Calu3 (cell line): Measurements from ENCODE around the gene LAMC3. TPM values are rescaled to one million over a fixed set of nuclear protein-coding genes. Genes with fewer than 3 reads are reported as not detected.

Experiments
- BruUV-seq: library from RNA; stranded (reverse); fragments of 400-500 nt; replicated peaks from 2 replicates; lab custom pipeline; 2021; lab: Mats Ljungman, UMichigan
- CTCF ChIA-PET: fragments of 300-600 bp; sonication (Branson Sonifier 250); formaldehyde crosslinking; loops from one replicate; lab custom pipeline; 2022; ENCODE audit warnings: antibody characterized with exemption; lab: Charles Lee
- DNase-seq: peaks from one replicate; pipeline ENCODE4 v3.0.0; 2022
- H3K27ac Mint-ChIP-seq: one replicate; pipeline ENCODE4 v1.8.0; 2022; ENCODE audit warnings: mixed read lengths; ENCODE audit not compliant: unreplicated experiment
- H3K27me3 Mint-ChIP-seq: one replicate; pipeline ENCODE4 v1.8.0; 2022; ENCODE audit warnings: mixed read lengths; ENCODE audit not compliant: unreplicated experiment
- H3K36me3 Mint-ChIP-seq: one replicate; pipeline ENCODE4 v1.8.0; 2022; ENCODE audit warnings: mild to moderate bottlenecking, moderate library complexity, mixed read lengths; ENCODE audit not compliant: insufficient read depth, unreplicated experiment
- H3K4me1 Mint-ChIP-seq: one replicate; pipeline ENCODE4 v1.8.0; 2022; ENCODE audit warnings: mild to moderate bottlenecking, low read depth, mixed read lengths; ENCODE audit not compliant: unreplicated experiment
- H3K4me3 Mint-ChIP-seq: one replicate; pipeline ENCODE4 v1.8.0; 2022; ENCODE audit warnings: mild to moderate bottlenecking, low read depth, moderate library complexity, mixed read lengths; ENCODE audit not compliant: unreplicated experiment
- H3K9me3 Mint-ChIP-seq: one replicate; pipeline ENCODE4 v1.8.0; 2022; ENCODE audit warnings: low read depth, mixed read lengths; ENCODE audit not compliant: unreplicated experiment
- intact Hi-C: fragments of 100-400 bp; cut with micrococcal nuclease; formaldehyde crosslinking; loops from one replicate; pipeline ENCODE4 v1.10.0; 2022; ENCODE audit not compliant: unreplicated experiment
- total RNA-seq: library from RNA; stranded (reverse); gene quantifications from 2 replicates; pipeline ENCODE4 v1.2.3, GENCODE V29; 2022
- TF ChIP-seq, protein P1 (sequence below): fragments of 200-600 bp; IDR thresholded peaks from one replicate; pipeline ENCODE4 v1.8.0; 2022; ENCODE audit warnings: antibody characterized with exemption; ENCODE audit not compliant: unreplicated experiment

The LAMC3 gene
- total RNA-seq, 1 experiment from 2014 or later: not detected

DNA sequence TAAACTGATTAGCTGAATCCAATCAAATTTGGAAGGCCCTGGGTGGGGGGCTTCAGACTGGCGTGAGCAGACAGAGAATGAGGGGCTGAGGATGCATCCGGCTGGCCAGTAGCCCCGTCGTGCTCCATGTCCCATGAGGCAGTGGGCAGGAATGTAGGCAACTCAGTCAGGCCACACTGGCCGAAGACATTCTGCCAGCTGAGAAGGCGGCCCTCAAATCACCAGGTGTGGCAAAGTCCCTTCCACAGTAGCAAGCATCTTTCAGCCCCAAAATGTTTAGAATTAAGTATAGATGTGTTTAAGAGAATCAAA is 25.7 kb upstream of the LAMC3 start:
- Mint-ChIP-seq H3K4me3 (no peak overlapping the region), H3K27ac (no peak overlapping the region), H3K27me3 (peaks cover 88% of the 10 kb centered on the region), H3K4me1 (no peaks in the 10 kb centered on the region), H3K9me3 (no peaks in the 10 kb centered on the region), H3K36me3 (no peaks in the 10 kb centered on the region)
- TF ChIP-seq, protein P1, sequence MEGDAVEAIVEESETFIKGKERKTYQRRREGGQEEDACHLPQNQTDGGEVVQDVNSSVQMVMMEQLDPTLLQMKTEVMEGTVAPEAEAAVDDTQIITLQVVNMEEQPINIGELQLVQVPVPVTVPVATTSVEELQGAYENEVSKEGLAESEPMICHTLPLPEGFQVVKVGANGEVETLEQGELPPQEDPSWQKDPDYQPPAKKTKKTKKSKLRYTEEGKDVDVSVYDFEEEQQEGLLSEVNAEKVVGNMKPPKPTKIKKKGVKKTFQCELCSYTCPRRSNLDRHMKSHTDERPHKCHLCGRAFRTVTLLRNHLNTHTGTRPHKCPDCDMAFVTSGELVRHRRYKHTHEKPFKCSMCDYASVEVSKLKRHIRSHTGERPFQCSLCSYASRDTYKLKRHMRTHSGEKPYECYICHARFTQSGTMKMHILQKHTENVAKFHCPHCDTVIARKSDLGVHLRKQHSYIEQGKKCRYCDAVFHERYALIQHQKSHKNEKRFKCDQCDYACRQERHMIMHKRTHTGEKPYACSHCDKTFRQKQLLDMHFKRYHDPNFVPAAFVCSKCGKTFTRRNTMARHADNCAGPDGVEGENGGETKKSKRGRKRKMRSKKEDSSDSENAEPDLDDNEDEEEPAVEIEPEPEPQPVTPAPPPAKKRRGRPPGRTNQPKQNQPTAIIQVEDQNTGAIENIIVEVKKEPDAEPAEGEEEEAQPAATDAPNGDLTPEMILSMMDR: no peak
- intact Hi-C loops: no loop called here
- DNase-seq: no peak
- no TSS peak for BruUV-seq
- CTCF ChIA-PET: no interaction called here

DNA sequence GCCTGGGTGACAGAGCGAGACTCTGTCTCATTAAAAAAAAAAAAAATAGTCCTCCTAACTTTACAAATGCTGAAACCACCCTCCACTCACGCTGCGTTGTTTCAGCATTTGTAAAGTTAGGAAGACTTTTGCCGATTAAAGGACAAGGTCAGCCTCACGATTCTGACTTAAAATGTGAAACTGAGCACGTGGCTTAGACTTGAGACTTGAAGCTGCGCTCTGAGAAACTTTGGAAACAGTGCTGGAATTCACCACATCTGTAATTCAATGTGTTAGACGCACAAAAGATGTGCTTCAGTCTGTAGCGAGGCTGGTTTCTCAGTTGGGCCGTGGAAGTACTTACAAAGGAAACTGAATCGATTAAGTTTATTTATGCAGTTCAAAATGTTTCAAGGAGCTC is 25.0 kb upstream of the LAMC3 start:
- Mint-ChIP-seq H3K4me1 (no peaks in the 10 kb centered on the region), H3K9me3 (no peaks in the 10 kb centered on the region), H3K36me3 (no peaks in the 10 kb centered on the region), H3K27ac (no peak overlapping the region), H3K27me3 (peaks cover 95% of the 10 kb centered on the region), H3K4me3 (no peak overlapping the region)
- intact Hi-C loops: no loop called here
- no TSS peak for BruUV-seq
- DNase-seq: no peak
- TF ChIP-seq, protein P1: no peak
- CTCF ChIA-PET: no interaction called here

- Mint-ChIP-seq H3K27me3 (peaks cover 98% of the 10 kb centered on the region), H3K4me1 (no peaks in the 10 kb centered on the region), H3K9me3 (no peaks in the 10 kb centered on the region), H3K36me3 (no peaks in the 10 kb centered on the region), H3K27ac (no peak overlapping the region), H3K4me3 (no peak overlapping the region)
- BruUV-seq: no TSS peak
- CTCF ChIA-PET: interaction anchor here (0.6 kb wide), 1 partner anchor 93 kb away, joined by 3 read pairs; no protein-coding TSS in a partner anchor
- TF ChIP-seq, protein P1: no peak
- no peak for DNase-seq
- intact Hi-C loops: no loop called here
Measured at GRCh38 chr9:130984521-130984920, 24.5 kb upstream of the LAMC3 start.

DNA sequence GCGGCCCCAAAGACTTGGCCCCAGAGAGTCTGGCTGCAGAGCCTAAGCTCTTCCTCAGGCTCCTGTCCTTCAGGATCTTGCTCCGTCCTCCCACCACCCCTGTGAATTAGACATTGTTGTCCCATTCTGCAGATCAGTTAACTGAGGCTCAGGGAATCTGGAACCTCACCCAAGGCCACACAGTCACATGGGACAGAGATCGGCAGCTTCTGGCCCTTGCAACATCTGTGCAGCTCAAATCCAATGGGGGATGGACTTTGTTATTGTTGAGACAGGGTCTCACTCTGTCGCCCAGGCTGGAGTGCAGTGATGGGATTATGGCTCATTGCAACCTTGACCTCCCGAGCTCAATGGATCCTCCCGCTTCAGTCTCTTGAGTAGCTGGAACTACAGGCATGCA is 23.9 kb upstream of the LAMC3 start:
- no TSS peak for BruUV-seq
- CTCF ChIA-PET: interaction anchor here (0.6 to 0.9 kb wide), 3 partner anchors 13 to 93 kb away, joined by 3 to 4 read pairs (median 3); no protein-coding TSS in a partner anchor
- H3K4me3 Mint-ChIP-seq: no peak overlapping the region
- DNase-seq: no peak
- no peaks in the 10 kb centered on the region for H3K36me3 Mint-ChIP-seq
- no peak overlapping the region for H3K27ac Mint-ChIP-seq
- no peaks in the 10 kb centered on the region for H3K4me1 Mint-ChIP-seq
- H3K27me3 Mint-ChIP-seq: peaks cover 95% of the 10 kb centered on the region
- no peaks in the 10 kb centered on the region for H3K9me3 Mint-ChIP-seq
- TF ChIP-seq, protein P1: no peak
- intact Hi-C loops: no loop called here
